Body of pancreas (tissue), 4 donors: ENCODE data around the gene RAD51B. TPM values are rescaled to one million over a fixed set of nuclear protein-coding genes. Genes with fewer than 3 reads are reported as not detected.

Experiments used
- ATAC-seq: fragments of 150-250 bp; one replicate; pipeline ENCODE4 v1.9.1; 2016
- DNase-seq, 4 donors: peaks; one replicate each; pipeline ENCODE4 v3.0.0-alpha.2; 2019
- H3K27ac ChIP-seq, 4 donors: fragments of 200-600 bp; sonication (generic); 1 replicate in 3 of 4; 2 replicates in 1 of 4; pipeline versions ENCODE4 v1.5.1 to v1.6.1; 2016 to 2019; ENCODE audit warnings: mild to moderate bottlenecking in 1 of 4, mixed read lengths in 1 of 4, moderate library complexity in 1 of 4
- H3K27me3 ChIP-seq, 2 donors: fragments of 200-600 bp; sonication (generic); one replicate each; pipeline ENCODE4 v1.6.0; 2016; ENCODE audit warnings: mild to moderate bottlenecking in 1 of 2
- H3K36me3 ChIP-seq, 2 donors: fragments of 200-600 bp; sonication (generic); replicated peaks in 1 of 2; 2 replicates each; pipeline ENCODE4 v1.5.1; 2016; ENCODE audit warnings: low read depth in 2 of 2; ENCODE audit not compliant: insufficient read depth in 1 of 2
- H3K4me1 ChIP-seq: fragments of 200-600 bp; sonication (generic); one replicate; pipeline ENCODE4 v1.6.0; 2016
- H3K4me3 ChIP-seq, 2 donors: fragments of 200-600 bp; sonication (generic); 1 replicate in 1 of 2; 2 replicates in 1 of 2; pipeline ENCODE4 v1.5.1; 2016 to 2019
- H3K9me3 ChIP-seq, 3 donors: fragments of 200-600 bp; sonication (generic); 1 replicate in 2 of 3; 2 replicates in 1 of 3; pipeline ENCODE4 v1.5.1; 2016
- POLR2A ChIP-seq, 3 donors: fragments of 450-650 bp; IDR thresholded peaks; one replicate each; pipeline ENCODE4 v1.6.1; 2016; ENCODE audit warnings: antibody characterized with exemption in 3 of 3, mild to moderate bottlenecking in 2 of 3
- WGBS, 2 donors: methylation state at CpG; one replicate each; pipeline ENCODE4 v1.1.5; 2017; 5-methylcytosine and 5-hydroxymethylcytosine counted together
- intact Hi-C: fragments of 100-400 bp; cut with DNase I; formaldehyde crosslinking; loops from one replicate; pipeline ENCODE4 v1.15.1; 2023
- total RNA-seq, 2 donors: library from RNA; depleted of rRNA; stranded (reverse); fragments of >200 nt; gene quantifications; one replicate each; pipeline ENCODE4 v1.1.0, GENCODE V29; 2016
- TF ChIP-seq, protein P1 (sequence below), 7 experiments: fragments of 450-650 bp in 4 of 7; fragments of 200-600 bp in 3 of 7; sonication (generic) in 3 of 7; IDR thresholded peaks; one replicate each; pipeline ENCODE4 v1.5.1; 2016 to 2019; ENCODE audit warnings: antibody characterized with exemption in 7 of 7

The RAD51B gene
- total RNA-seq, 2 donors from 2014 or later, result 12.2 to 29.6 TPM

DNA sequence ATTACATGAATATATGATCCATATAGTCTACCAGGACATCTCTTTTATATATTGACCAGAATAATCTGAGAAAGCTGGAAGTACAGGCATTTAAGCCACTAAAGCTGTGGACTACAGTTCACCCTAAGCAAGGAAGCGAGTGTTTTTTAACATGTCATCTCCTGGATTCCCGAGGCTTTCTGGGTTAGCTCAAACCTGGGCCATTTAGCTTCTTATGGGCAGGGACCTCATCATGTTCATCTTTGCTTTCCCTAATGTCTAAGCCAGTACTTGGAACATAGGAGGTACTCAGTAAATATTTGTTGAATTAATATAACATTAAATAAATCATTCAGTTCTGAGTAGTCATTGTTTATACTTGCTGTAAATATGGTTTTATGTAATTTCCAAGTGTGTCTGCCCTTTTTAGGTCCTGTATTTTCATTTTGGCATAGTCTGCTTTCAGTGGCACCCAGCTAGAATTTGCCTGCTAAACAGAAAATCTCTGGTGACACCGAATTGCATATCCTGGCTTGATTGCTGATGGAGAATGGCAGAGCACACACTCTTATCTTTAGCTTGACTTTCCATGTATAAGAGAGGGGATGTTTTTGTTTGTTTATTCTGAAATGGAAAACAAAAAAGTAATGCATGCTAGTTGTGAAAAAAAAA, 628.8 kb downstream of the RAD51B start:
- no peaks in the 10 kb centered on the region for H3K27me3 ChIP-seq
- TF ChIP-seq, protein P1, sequence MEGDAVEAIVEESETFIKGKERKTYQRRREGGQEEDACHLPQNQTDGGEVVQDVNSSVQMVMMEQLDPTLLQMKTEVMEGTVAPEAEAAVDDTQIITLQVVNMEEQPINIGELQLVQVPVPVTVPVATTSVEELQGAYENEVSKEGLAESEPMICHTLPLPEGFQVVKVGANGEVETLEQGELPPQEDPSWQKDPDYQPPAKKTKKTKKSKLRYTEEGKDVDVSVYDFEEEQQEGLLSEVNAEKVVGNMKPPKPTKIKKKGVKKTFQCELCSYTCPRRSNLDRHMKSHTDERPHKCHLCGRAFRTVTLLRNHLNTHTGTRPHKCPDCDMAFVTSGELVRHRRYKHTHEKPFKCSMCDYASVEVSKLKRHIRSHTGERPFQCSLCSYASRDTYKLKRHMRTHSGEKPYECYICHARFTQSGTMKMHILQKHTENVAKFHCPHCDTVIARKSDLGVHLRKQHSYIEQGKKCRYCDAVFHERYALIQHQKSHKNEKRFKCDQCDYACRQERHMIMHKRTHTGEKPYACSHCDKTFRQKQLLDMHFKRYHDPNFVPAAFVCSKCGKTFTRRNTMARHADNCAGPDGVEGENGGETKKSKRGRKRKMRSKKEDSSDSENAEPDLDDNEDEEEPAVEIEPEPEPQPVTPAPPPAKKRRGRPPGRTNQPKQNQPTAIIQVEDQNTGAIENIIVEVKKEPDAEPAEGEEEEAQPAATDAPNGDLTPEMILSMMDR (IDR thresholded peaks at IDR 0.05), result no peak
- TF ChIP-seq POLR2A (IDR thresholded peaks at IDR 0.05), result no peak
- no peaks in the 10 kb centered on the region for H3K9me3 ChIP-seq
- peaks cover 38% of the 10 kb centered on the region for H3K4me1 ChIP-seq
- WGBS, 2 donors, result 70 to 73% methylated on average over 3 of the region's 3 CpGs
- no peak overlapping the region for H3K4me3 ChIP-seq
- DNase-seq, result no peak
- H3K36me3 ChIP-seq, result no peaks in the 10 kb centered on the region
- no peak for ATAC-seq
- H3K27ac ChIP-seq, result peak overlapping the region in 2 of 4 donors; percentile 24 to 60
- intact Hi-C loops, result no loop called here

DNA sequence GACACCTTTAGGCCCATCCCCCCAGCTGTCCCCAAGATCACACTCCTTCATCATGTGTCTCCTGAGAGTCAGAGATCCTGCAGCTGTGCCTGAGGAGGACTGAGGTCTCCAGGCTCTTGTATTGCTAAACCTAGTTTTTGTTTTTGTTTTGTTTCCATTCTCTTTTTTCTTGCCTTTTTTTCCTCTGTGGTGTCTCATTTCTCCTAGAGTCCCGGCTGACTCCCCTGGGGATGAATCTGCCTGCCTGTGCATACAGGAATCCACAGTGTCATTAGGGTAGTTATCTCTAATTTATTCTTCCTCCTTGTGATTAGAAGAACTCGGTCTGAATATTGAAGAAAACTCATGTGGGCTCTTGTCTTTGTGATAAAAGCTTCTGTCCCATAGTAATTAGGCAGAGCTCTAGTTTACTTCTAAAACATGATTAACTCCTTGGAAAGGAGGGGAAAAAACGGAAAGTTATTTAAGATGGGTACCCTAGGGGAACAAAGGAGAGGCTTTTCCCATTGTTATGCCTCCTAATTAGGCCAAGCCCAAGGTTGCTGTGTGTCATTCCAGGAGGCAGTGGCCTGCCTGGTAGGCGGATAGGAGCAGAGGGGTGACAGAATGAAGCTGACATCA, 630.1 kb downstream of the RAD51B start:
- 72 to 76% methylated on average over 4 of the region's 4 CpGs for WGBS, 2 donors
- Histone ChIP-seq H3K27me3 (no peaks in the 10 kb centered on the region), H3K4me3 (no peak overlapping the region), H3K4me1 (peaks cover 27% of the 10 kb centered on the region), H3K36me3 (no peaks in the 10 kb centered on the region), H3K9me3 (peaks cover 0 to 7% (median 0%) of the 10 kb centered on the region in 3 donors), H3K27ac (no peak overlapping the region)
- TF ChIP-seq, protein P1 (IDR thresholded peaks at IDR 0.05), result no peak
- no peak for TF ChIP-seq POLR2A (IDR thresholded peaks at IDR 0.05)
- intact Hi-C loops, result no loop called here
- ATAC-seq (no peak), DNase-seq (no peak)

DNA sequence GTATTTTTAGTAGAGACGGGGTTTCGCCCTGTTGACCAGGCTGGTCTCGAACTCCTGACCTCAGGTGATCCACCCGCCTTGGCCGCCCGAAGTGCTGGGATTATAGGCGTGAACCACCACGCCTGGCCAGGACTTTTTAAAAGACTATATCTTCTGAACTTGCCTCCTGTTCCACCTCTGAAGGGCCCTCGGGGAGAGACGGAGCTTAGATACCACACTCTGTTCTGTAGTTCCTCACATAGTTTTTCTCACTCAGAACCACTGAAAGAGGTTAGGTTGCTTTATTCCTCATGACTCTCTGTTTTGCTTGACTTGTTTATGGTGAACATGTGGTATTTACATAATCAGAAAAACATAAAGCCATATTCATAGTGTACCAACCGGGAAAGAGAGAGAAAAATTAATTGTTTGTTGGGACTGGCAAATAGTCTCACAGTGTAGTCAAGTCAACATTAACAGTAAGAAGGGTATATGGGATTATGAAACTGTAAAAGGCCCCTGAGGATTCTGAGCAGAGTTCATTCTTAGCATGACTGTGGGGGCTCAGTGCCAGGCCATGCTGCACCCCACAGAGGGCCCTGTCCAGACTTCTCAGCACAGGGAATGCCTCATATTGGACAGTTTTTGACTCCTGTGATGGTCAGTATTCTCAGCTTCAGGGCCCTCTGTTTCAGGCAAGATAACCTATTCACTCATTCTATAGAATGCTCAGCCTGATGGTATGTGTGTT, 631.0 kb downstream of the RAD51B start:
- H3K27ac ChIP-seq, result no peak overlapping the region
- H3K9me3 ChIP-seq, result peaks cover 0 to 8% (median 0%) of the 10 kb centered on the region in 3 donors
- TF ChIP-seq, protein P1 (IDR thresholded peaks at IDR 0.05), result no peak
- no peak for TF ChIP-seq POLR2A (IDR thresholded peaks at IDR 0.05)
- 94 to 95% methylated on average over 11 of the region's 11 CpGs for WGBS, 2 donors
- DNase-seq (no peak), ATAC-seq (no peak)
- intact Hi-C loops, result no loop called here
- H3K4me1 ChIP-seq, result peaks cover 19% of the 10 kb centered on the region
- no peaks in the 10 kb centered on the region for H3K27me3 ChIP-seq
- H3K4me3 ChIP-seq, result no peak overlapping the region
- no peaks in the 10 kb centered on the region for H3K36me3 ChIP-seq

DNA sequence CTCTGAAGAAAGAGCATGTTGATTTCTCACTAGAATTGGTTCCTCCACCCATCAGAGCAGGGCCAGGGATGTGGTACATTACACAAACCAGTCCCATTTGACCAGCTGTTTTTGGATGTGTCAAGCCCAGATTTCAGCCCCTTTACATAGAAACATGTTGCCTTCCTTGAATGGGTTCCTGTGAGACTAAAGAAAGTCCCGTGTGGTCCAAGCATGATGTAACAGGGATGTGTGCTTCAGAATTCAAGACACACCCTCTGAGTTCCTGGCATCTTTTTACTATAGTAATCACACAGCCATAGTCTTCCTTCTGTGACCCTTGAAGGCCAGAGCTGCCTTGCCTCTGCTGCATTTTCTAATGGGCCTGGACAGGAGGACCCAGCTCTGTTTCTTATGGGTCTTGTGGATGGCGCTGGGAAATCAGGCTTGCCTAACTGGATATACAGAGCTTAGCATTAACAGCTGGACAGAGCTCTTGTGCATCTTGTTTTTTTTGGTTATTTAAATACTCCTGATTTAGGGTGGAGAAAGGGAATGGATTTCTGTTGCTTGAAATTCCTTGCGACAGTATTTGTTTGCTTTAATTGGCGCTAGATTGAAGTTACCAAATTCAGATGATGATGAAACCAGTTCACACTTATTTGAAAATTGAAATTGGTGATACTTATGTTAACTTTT, 632.3 kb downstream of the RAD51B start:
- TF ChIP-seq, protein P1 (IDR thresholded peaks at IDR 0.05), result no peak
- TF ChIP-seq POLR2A (IDR thresholded peaks at IDR 0.05), result no peak
- Histone ChIP-seq H3K4me3 (no peak overlapping the region), H3K27me3 (no peaks in the 10 kb centered on the region), H3K27ac (no peak overlapping the region), H3K4me1 (peaks cover 18% of the 10 kb centered on the region), H3K9me3 (peaks cover 0 to 8% (median 0%) of the 10 kb centered on the region in 3 donors), H3K36me3 (no peaks in the 10 kb centered on the region)
- DNase-seq (no peak), ATAC-seq (peak; percentile 30)
- 81 to 83% methylated on average over 4 of the region's 4 CpGs for WGBS, 2 donors
- intact Hi-C loops, result no loop called here
